Measurements from ENCODE around the gene NEK2. TPM values are rescaled to one million over a fixed set of nuclear protein-coding genes. Genes with fewer than 3 reads are reported as not detected.
"Not testable (repeated sequence)": the region's sequence is repeated elsewhere in the genome, so short reads cannot be mapped to it uniquely, and the experiment has no call there.

The NEK2 gene
- total RNA-seq, 1 donor from 2014 or later: 4.4 TPM

DNA sequence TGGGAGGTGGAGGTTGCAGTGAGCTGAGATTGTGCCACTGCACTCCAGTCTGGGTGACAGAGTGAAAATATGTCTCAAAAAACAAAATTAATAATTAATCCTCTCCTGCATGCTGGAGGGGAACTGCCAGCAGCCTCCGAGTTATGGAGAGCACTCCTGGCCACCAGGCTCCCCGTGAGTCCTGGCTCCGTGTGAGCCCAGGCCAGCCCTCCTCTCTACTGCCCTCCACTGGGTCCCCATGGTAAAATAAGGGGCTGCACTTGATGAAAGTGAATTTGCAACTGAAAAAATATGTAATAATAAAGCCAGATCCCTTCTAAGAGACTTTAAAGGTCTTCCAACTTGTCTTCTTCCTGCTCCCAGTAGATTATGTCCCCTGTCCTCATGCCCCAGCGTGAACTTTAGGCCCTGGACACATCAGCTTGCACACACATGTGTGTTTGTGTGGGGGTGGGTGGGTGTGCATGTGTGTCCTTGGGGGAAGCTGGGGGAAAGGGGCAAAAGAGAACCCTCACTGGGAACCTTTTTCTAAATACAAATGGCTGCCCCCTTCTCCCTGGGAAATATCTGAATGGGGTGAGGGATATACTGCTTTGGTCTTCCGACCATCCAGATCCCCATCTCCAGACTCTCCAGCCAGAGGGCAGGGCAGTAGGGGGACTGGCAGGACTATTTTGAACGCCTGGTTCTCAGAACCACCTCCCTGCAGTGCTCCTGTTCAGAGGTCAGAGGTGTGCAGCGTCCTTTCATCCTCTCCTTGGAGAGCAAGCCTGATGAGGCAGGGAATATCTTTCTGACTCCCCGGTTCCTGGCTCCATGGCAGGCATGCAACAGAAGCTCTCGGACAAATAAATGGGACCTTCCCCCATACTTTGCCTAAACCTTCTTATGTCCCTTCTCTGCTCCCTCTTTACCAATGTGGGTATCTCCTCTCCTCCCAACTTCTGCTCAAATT, 26.2 kb downstream of the NEK2 start:
- peaks cover 18% of the 10 kb centered on the region for H3K4me1 Mint-ChIP-seq (ENCODE audit: unreplicated experiment)
- H3K36me3 Mint-ChIP-seq (ENCODE audit: unreplicated experiment): no peaks in the 10 kb centered on the region
- TF ChIP-seq, protein P1, sequence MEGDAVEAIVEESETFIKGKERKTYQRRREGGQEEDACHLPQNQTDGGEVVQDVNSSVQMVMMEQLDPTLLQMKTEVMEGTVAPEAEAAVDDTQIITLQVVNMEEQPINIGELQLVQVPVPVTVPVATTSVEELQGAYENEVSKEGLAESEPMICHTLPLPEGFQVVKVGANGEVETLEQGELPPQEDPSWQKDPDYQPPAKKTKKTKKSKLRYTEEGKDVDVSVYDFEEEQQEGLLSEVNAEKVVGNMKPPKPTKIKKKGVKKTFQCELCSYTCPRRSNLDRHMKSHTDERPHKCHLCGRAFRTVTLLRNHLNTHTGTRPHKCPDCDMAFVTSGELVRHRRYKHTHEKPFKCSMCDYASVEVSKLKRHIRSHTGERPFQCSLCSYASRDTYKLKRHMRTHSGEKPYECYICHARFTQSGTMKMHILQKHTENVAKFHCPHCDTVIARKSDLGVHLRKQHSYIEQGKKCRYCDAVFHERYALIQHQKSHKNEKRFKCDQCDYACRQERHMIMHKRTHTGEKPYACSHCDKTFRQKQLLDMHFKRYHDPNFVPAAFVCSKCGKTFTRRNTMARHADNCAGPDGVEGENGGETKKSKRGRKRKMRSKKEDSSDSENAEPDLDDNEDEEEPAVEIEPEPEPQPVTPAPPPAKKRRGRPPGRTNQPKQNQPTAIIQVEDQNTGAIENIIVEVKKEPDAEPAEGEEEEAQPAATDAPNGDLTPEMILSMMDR (IDR thresholded peaks at IDR 0.05): no peak
- no peaks in the 10 kb centered on the region for H3K27me3 Mint-ChIP-seq (ENCODE audit: unreplicated experiment)
- DNase-seq (ENCODE audit: extremely low spot score, unreplicated experiment): peak; percentile 66
- no peak overlapping the region for H3K4me3 Mint-ChIP-seq (ENCODE audit: unreplicated experiment)
- no peaks in the 10 kb centered on the region for H3K9me3 Mint-ChIP-seq (ENCODE audit: unreplicated experiment)
- no peak overlapping the region for H3K27ac Mint-ChIP-seq (ENCODE audit: unreplicated experiment)

DNA sequence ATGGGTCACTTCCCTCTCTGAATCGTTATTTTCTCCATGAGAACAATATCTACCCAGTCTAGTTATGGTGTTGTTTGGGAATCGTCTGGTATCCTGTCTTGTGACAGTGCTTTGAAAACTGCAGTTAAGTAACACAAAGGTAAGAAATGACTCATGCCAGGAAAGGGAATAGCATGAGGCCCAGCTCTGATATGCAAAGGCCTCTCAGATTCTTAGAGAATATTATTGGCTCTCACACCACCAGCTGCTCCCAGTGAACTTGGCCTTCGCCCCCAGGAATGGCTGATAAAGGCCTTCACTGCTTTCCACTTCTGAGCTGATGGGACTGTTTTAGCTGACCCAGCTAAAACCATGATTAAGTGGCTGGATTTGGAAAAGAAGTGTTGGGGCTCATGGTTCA, 27.1 kb downstream of the NEK2 start:
- no peaks in the 10 kb centered on the region for H3K36me3 Mint-ChIP-seq (ENCODE audit: unreplicated experiment)
- H3K27me3 Mint-ChIP-seq (ENCODE audit: unreplicated experiment): no peaks in the 10 kb centered on the region
- no peaks in the 10 kb centered on the region for H3K9me3 Mint-ChIP-seq (ENCODE audit: unreplicated experiment)
- TF ChIP-seq, protein P1 (IDR thresholded peaks at IDR 0.05): no peak
- DNase-seq (ENCODE audit: extremely low spot score, unreplicated experiment): peak; percentile 46
- H3K4me1 Mint-ChIP-seq (ENCODE audit: unreplicated experiment): peaks cover 18% of the 10 kb centered on the region
- H3K27ac Mint-ChIP-seq (ENCODE audit: unreplicated experiment): no peak overlapping the region
- no peak overlapping the region for H3K4me3 Mint-ChIP-seq (ENCODE audit: unreplicated experiment)

DNA sequence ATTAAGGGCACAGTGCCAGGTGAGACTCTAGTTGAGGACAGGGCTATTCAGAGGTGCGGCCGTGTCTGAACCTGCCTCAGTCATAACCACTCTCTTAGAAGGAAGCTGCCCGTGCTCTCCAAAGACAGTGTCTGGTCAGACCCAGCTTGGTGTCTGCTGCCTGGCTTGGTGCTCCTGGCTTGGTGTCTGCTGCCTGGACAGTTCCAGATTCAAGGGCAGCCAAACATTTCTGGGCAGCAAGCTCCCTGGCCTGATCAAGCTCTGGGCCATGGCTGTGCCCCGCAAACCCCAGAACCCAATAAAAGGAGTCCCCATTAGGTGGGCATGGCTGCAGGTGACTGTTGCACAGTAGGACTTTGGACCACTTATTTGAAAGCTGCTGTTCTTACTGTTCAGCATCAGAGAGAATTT, 27.7 kb downstream of the NEK2 start:
- H3K4me3 Mint-ChIP-seq (ENCODE audit: unreplicated experiment): no peak overlapping the region
- no peak overlapping the region for H3K27ac Mint-ChIP-seq (ENCODE audit: unreplicated experiment)
- no peaks in the 10 kb centered on the region for H3K36me3 Mint-ChIP-seq (ENCODE audit: unreplicated experiment)
- H3K4me1 Mint-ChIP-seq (ENCODE audit: unreplicated experiment): peaks cover 22% of the 10 kb centered on the region
- no peaks in the 10 kb centered on the region for H3K27me3 Mint-ChIP-seq (ENCODE audit: unreplicated experiment)
- H3K9me3 Mint-ChIP-seq (ENCODE audit: unreplicated experiment): no peaks in the 10 kb centered on the region
- peak; percentile 42 for DNase-seq (ENCODE audit: extremely low spot score, unreplicated experiment)
- TF ChIP-seq, protein P1 (IDR thresholded peaks at IDR 0.05): no peak

DNA sequence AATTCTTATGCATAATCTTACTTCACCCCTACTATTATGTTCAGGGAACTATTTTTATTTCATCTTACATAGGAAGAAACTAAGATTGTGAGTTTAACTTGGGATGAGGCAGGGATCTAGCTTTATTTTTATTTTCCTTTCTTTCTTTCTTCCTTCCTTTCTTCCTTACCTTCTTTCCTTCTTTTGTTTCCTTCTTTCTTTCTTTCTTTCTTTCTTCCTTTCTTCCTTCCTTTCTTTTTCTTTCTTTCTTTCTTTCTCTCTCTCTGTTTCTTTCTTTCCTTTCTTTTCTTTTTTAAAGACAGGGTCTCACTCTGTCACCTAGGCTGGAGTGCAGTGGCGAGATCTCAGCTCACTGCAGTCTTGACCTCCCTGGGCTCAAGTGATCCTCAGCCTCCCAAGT, 28.9 kb downstream of the NEK2 start:
- Mint-ChIP-seq H3K4me3 (ENCODE audit: unreplicated experiment) (no peak overlapping the region), H3K36me3 (ENCODE audit: unreplicated experiment) (no peaks in the 10 kb centered on the region)
- TF ChIP-seq, protein P1 (IDR thresholded peaks at IDR 0.05): no peak

DNA sequence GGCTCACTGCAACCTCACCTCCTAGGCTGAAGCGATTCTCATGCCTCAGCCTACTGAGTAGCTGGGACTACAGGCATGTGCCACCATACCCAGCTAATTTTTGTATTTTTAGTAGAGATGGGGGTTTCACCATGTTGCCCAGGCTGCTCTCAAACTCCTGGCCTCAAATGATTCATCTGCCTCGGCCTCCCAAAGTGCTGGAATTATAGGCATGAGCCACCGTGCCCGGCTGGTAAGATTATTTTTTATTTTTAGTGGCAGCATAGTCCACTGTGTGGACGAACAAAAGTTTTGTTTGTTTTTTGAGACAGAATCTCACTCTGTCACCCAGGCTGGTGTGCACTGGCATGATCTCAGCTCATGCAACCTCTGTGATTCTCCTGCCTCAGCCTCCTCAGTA, 29.8 kb downstream of the NEK2 start:
- H3K4me3 Mint-ChIP-seq (ENCODE audit: unreplicated experiment); H3K27ac Mint-ChIP-seq (ENCODE audit: unreplicated experiment); DNase-seq (ENCODE audit: extremely low spot score, unreplicated experiment); H3K27me3 Mint-ChIP-seq (ENCODE audit: unreplicated experiment); H3K9me3 Mint-ChIP-seq (ENCODE audit: unreplicated experiment); H3K36me3 Mint-ChIP-seq (ENCODE audit: unreplicated experiment): not testable (repeated sequence)
- H3K4me1 Mint-ChIP-seq (ENCODE audit: unreplicated experiment): peaks cover 26% of the 10 kb centered on the region

More for the DNA sequence above, 28.9 kb downstream of the NEK2 start:
- no peak for DNase-seq (ENCODE audit: extremely low spot score, unreplicated experiment)
- H3K4me1 Mint-ChIP-seq (ENCODE audit: unreplicated experiment): peaks cover 22% of the 10 kb centered on the region
- H3K27ac Mint-ChIP-seq (ENCODE audit: unreplicated experiment): no peak overlapping the region
- no peaks in the 10 kb centered on the region for H3K9me3 Mint-ChIP-seq (ENCODE audit: unreplicated experiment)
- H3K27me3 Mint-ChIP-seq (ENCODE audit: unreplicated experiment): no peaks in the 10 kb centered on the region

Measured in osteocyte (in vitro differentiated cells).